ENCODE results near the gene XYLT1.
"Not testable (repeated sequence)": the region's sequence is repeated elsewhere in the genome, so short reads cannot be mapped to it uniquely, and the experiment has no call there.

Gene XYLT1

DNA sequence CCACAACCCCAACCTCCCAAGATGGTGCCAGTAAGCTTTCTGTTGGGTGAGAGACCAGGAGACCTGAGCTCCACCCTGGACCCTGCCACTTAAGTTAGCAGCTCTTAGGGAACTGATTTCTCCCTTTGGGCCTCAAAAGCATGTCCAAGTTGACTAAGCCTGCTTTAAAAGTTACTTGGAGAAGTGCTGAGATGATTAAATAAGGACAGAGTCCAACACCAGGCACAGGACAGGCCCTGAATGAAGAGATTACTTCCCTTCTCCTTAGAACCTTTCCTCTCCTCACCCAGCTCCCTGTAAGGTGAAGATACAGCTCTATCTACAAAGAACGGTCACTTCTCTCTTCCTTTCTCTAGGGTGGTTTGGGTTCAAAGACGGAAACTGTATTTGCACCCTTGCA lies 162.6 kb downstream of the XYLT1 start:
- ATAC-seq (no peak), DNase-seq (no peak)

DNA sequence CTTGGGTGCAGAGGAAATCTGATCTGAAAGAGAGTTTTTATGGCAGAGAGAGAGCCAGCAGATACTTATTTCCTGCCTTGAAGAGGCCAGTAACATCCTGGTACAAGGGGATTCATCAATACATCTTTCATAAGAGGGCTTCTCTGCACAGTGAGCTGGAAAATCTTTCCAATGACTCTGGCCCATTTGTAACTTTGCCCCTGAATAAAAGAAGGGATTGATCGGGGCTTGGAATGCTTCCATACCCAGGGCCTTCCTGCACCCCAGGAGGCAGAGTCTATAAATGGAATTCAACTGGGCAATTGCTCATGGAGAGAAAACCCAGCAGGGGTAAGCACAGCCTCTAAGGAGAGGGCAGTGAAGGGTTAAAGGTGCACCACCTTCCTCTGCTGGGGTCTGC lies 163.3 kb downstream of the XYLT1 start:
- DNase-seq = no peak
- no peak for ATAC-seq

DNA sequence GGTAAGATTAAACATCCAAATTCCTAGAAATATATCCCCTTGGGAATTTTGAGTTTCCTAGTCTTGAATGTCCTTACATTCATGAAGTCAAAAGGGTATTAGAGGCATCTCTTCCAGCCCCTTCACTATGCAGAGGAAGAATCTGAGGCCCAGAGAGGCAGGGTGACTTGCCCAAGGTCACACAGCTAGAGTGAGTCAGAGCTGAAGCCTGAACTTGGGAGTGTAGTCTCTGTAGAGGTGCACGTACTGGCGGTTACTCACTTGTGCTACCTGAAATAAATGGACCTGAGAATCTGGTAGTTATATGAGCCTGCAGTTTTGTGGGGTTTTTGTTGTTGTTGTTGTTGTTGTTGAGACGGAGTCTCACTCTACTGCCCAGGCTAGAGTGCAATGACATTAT lies 164.0 kb downstream of the XYLT1 start:
- ATAC-seq (no peak), DNase-seq (no peak)

DNA sequence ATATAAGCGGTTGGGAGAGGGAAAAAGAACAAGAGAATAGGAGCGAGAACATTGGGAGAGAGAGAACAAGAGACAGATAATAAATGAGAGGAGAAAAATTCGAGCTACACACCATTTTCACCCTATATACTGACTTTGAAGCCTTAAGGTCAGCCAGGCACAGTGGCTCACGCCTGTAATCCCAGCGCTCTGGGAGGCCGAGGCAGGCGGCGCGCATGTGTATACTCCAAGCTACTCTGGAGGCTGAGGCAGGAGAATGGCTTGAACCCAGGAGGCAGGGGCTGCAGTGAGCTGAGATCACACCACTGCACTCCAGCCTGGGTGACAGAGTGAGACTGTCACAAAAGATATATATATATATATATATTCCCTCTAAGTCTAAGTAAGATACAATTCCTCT lies 164.5 kb downstream of the XYLT1 start:
- not testable (repeated sequence) for ATAC-seq, DNase-seq

DNA sequence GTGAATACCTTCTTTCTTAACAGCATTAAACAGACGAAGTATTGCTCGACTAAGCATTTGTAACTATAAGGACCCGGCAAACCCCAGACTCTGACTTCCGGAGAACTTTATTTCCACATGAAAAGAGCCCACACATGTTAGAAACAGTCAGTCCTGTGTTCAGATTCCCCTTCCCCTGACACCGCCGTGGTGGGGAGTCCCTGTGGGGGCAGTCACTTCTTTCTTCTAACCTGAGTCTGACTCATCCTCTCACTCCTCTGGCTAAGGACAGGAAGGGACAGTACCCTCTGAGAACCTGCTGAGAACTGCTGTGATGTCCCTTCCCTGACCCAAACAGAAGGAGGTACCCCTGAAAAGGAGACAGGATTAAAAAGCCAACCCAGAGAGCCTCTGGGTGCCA lies 165.1 kb downstream of the XYLT1 start:
- DNase-seq (peak; percentile 67), ATAC-seq (peak; percentile 90)

DNA sequence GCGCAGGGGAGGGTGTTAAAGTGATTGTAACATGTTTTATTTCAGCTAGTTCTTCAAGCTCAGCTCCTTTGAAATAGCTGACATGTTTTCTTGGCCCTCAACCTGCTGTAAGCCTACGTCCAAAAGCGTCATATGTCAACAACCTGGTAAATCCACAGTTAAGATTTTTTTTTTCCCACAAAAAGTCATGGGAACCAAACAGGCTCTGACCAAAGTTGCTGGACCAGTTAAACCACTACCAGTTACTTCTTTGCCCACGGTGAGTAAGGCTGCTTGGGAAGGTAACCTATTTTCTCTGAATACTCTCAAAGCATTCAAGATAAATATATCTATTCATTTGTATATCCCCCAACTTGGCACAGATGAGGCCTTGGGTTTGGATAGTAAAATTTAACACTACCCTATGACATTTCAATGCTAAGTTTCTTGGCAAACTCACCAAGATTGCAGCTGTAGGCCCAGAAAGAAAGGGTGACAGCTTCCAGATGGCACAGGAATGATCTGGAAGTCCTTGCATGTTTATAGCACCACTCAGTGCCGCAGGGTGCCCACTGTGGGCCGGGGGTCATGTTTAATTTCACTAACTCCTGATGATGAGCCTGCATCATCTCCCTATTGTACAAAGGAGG lies 166.2 kb downstream of the XYLT1 start:
- no peak for ATAC-seq
- no peak for DNase-seq

DNA sequence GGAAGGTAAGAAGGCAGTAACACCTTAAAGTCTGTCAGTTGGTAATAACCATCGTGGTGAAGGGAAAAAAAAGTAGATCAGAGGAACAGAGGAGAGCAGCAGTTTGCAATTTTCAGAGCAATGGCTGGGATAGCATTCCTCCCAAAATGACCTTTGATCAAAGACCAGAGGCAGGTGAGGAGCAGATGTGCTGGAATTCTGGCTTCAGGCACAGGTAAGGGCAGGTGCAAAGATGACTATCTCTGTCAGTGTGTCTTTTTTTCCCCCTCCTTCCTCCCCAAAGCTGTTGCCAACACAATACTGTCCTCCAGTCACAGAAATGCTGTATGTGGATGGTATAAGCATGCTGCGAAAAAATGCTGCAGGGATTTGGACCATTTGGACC lies 166.7 kb downstream of the XYLT1 start:
- DNase-seq (no peak), ATAC-seq (no peak)

DNA sequence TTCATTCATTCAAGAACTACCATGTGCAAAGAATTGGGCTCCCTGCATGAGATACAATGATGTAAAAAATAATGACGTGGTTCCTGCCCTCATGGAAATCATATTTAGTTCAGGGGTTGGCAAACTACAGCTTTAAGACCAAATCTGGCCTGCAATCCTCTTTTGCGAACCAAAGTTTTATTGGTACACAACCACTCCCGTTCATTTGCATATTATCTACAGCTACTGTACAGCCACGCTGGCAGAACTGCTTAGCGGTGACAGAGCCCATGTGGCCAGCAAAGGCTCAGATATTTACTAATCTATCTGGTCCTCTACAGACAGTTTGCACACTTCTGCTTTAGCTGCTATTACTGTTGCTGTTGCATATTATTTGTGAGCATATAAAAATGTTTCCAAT lies 167.7 kb downstream of the XYLT1 start:
- ATAC-seq (no peak), DNase-seq (no peak)

DNA sequence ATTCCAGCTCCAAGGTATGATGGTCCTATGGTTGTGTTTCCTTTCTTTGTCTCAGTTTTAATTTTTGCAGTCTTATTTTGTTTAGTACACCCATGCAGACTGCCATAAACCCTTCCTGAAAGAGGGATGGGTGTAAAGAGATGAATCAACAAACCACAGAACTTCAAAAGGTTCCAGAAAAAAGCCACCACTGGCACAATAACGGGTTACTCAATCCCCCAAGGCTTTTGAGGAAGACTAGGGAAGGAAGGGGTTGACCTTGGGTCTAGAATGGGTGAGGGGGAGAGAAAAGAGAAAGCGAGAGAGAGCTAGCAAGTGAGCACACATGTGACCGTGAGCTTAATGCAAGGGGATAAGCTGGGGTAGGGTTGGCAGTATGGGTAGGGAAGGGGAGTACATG lies 168.1 kb downstream of the XYLT1 start:
- no peak for ATAC-seq
- no peak for DNase-seq

DNA sequence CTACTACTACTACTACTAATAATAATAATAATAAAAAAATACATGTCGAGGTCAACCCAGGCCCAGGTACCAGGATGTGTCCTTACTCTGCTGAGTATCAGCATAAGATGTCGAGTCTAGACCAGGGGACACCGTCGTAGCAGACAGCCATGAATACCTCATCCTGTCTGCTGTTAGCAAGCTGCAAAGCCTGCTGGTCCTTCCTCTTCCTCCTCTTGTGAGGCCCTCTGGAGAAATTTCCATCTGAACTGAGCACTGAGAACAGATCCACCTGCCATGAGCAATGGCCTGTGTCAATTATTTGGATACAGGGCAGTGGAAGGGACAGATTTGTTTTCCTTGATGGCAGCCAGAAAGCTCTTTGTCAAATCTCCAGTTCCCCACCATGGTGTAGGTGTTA lies 168.5 kb downstream of the XYLT1 start:
- no peak for ATAC-seq
- no peak for DNase-seq

DNA sequence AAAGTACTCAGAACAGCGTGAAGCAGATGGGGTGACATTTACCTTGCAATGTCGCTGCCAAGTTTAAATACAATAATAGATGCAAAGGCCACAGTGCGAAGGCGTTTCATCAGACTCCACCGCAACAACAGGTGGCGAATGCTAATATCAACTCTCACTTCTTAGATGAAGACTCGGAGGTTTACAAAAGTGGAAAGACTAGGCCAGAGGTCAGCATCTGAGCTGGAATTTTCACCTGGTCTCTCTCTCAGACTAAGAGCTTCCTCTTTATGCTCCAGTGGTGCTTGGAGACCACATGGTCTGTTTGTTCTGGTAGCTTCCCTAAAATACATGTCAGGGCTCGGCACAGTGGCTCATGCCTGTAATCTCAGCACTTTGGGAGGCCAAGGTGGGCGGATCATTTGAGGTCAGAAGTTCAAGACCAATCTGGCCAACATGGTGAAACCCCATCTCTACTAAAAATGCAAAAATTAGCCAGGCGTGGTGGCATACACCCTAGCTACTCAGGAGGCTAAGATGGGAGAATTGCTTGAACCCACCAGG lies 169.1 kb downstream of the XYLT1 start:
- DNase-seq (no peak), ATAC-seq (peak; percentile 51)

DNA sequence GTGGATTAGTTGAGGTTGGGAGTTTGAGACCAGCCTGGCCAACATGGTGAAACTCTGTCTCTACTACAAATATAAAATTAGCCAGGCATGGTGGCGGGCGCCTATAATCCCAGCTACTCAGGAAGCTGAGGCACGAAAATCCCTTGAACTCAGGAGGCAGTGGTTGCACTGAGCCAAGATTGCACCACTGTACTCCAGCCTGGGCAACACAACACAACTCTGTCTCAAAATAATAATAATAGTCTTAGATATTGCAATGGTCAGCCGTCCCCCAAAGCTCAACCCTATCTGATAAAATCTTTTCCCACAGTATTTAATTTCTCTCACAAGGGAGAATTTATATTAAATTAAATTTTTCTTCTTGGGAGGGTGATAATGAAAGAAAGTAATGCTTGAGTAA lies 169.6 kb downstream of the XYLT1 start:
- no peak for ATAC-seq
- DNase-seq = no peak

DNA sequence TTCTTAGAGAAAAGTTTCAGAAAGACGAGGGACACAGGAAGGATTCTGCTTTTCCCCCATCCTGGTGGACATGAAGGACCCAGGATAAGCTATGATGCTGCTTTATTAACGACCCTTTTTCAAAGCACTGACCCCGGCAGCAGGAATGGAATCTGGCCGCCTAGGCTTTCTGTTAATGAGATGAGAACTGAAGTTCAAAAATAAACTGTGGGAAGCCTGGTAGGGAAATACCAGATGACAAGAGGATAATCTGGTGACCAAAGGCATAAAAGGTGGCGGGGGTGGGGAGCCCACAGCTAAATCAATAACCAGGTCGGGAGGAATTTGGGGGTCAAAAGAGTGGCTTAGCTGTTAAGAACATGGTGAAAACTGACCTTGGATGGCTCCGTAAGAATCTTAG lies 171.0 kb downstream of the XYLT1 start:
- ATAC-seq = no peak

DNA sequence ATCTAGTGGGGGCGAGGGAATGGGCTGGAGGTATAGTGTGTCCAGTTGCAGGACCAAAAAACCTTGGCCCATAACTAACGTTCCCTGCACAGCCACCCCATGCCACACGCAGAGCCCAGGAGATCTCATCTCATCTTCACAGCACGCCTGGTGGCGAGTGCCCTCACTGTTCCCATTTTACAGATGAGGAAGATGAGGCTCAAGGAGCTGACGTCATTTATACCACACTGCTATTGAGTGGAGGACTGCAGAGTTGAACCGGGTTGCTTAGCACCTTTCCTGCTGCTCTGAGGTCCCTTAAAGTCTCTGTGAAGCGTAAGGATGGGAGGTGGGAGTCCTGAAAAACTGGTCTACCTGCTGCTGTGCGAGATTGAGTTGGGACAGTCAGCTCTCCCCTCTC lies 172.5 kb downstream of the XYLT1 start:
- ATAC-seq (no peak), DNase-seq (no peak)

More for the DNA sequence above, 171.0 kb downstream of the XYLT1 start:
- DNase-seq = no peak

DNA sequence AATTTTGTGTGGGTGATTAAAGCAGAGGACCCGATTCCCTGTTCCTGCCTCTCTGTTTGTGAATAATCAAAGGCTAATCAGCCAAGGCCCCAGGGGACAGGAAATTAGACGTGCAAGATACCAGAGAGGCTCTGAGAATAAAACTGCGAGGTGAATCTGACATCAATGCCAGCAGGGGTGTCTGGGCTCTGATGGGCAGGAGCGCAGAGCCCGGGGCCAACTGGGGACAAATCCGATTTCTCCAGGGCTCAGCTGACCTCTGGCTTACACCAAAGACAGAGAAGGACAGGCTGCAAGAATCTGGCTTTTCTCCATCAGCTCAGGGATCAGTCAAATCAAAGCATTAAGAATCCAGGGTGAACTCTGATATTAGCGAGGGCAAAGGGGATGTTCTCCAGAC lies 174.3 kb downstream of the XYLT1 start:
- ATAC-seq (no peak), DNase-seq (no peak)

DNA sequence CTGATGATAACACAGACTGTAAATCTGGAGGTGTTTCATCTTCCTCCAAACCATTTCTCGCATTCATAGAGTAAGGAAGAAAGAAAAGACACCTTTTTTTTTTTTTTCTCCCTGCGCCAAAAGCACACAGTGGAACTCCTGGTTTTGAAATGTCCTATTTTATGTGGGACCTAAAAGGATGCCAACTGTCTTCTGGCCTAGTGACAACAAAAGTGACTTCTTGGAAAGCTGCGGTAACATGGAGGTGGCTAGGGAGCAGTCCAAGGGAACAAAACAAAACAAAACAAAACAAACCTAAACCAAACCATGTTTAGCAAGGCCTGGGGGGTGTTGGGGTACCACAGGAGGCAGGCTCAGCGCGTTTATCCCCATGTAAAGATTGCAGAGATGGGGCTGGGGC lies 174.8 kb downstream of the XYLT1 start:
- DNase-seq = no peak

DNA sequence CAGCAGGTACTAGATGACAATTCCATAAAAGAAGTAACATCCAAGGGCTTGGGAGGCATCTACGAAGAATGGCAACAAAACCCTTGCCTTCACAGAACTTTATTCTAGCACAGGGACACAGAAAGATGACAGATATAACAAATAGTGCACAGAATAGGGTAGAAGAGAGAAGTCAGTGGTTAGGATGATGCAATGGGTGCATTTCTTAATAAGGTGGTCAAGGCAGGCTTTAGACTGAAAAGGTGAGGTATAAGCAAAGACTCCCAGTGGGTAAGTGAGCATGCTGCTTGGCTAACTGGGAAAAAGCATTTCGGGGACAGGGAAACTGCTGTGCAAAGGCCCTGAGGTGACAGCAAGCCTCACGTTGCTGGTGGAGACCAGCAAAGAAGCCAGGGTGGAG lies 175.9 kb downstream of the XYLT1 start:
- ATAC-seq (no peak), DNase-seq (no peak)

More for the DNA sequence above, 174.8 kb downstream of the XYLT1 start:
- ATAC-seq = no peak

DNA sequence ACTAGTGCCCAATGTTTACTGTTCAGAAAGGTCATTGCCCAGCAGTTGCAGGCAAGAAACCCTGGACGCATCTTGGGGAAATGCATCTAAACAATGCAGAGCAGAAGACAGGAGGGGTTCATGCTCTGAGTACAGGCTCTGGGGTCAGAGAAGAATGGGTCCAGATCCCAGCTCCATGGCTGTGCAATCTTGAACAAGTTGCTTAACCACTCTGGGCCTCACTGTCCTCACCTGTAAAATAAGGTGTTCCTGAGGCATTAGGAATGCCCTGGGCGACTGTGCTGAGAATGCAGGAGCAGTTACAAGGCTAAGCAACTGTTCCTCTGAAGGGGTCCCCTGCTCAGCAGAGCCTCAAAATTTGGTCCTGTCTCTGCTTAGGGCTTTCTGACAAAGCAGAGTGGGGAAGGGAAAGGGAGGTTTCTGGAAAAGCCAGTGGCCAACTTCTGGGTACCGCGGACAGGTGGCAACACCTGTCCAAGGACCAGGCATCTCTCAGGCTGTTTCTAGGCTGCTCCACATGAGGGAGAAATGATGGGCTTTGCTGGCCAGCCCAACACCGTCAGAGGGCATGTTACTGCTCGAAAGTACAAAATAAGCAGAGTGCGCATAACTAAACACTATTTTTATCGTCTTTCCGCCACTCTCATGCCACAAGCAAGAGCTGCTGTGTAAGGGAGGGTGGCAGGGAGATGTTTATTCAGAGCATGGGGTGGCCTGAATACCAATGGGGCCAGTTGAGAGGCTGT lies 176.8 kb downstream of the XYLT1 start:
- no peak for ATAC-seq
- no peak for DNase-seq

DNA sequence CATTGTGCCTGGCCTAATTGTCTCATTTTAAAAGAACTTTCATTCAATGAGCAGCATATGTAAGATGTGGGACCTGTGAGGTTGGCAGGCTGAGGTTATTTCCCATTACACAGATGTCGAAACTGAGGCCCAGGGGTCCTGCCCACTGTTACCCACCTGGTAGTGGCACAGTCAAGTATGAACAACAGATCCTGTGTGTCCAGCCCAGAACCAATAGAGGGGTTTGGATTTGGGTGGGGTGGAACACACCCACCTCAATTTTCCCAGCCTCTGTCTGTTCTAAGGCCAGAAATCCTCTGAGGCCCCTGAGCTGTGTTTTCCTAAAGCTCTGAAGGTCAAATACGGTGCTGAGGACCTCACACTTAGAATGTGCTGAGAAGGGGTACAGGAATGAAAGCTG lies 179.5 kb downstream of the XYLT1 start:
- ATAC-seq (no peak), DNase-seq (no peak)

DNA sequence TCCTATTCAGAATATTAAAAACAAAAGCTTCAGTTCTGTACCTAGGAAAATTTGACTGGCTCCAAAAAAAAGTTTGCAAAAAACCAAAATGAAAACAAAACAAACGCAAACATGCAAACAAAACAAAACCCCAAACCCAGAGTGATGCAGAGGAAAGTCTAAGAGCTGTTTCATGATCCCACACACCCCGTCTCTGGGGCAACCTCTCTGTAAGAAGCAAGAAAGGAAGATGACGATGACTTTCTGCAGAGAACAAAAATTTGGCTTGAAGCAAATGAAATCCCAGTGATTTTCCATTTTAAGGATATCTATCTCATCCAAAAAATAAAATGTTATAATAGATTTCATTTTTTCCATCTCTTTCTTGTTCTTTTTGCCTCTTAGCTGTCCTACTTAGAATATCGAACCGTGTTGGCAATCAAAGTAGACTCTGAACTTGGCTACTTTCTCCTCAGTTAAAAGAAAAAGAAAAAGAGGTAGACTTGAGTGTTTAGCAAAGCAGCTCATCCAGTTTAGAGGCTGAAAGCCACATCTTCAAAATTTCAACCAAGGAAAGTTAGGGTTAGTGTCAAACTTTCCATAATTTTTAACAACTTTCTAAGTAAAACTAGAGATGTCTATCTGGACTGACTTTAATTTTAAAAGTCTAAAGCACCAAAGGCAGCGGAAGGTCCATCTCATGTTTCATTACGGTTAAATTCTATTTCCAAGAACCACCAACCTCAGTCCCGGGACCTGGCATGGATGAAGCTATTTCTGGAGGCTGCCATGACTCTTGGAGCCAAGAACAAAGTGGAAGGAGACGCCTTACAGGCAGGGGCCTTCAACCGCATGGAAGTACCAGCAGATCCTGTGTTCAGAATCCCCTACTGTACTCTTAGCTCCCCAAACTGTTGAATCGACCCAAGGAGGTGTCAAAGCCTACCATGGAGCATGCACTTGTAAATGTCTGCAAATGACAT lies 180.8 kb downstream of the XYLT1 start:
- no peak for ATAC-seq
- DNase-seq = no peak

DNA sequence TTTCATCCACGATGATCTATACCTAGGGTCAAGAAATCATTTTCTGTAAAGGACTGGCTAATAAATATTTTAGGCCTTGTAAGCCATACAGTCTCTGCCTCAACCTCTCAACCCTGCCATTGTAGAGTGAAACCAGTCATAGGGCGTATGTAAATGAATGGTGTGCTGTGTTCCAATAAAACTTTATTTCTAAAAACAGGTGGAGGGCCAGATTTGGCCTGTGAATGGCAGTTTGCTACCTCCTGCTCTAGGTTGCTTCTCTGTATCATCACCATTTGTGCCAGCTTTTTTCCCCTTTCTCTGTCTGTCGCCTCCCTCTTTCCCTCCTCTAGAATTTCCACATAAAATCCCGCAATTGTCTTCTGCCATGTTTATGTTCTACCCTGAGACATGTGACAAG lies 181.7 kb downstream of the XYLT1 start:
- DNase-seq = no peak
- no peak for ATAC-seq

DNA sequence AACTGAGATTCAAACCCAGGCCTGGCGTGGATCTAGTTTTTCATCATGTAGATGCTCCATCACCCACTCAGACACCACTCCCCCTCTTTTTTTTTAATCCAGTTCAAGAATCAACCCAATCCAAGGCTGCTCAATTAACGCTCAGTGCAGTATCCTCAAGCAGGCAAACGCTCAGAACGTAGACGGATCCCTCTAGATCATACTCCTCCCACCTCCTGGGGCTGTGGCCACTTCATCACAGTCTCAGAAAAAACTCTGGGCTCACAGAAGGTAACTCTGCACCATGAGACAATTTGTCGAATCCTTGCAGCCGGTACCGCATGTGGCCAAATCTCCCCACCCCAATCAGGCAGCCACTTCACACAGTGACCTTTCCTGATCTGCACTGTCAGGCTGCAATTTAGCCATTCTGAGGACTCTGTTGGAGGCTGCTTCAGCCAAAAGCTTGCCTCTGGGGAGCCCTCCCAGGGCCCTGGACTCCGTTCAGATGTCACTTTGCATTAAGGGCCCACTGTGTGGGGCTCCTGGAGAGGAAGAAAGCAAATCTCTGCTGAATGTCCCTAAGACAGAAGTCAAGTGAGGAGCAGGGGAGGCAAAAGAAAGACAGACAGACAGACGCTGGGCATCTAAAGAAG lies 183.5 kb downstream of the XYLT1 start:
- no peak for DNase-seq
- ATAC-seq = no peak
